HG02798 (cell line): Measurements from ENCODE around the gene PRRT4.

Source experiments
- ATAC-seq: cut with Tn5 transposase; IDR thresholded peaks from one replicate; pipeline ENCODE4 v1.9.1; 2021; ENCODE audit warnings: mild to moderate bottlenecking; ENCODE audit not compliant: unreplicated experiment, poor library complexity

The PRRT4 gene

GRCh38 chr7:128303643-128304042, 57.8 kb downstream of the PRRT4 start:
- no peak for ATAC-seq

GRCh38 chr7:128303133-128303532, 58.4 kb downstream of the PRRT4 start:
- no peak for ATAC-seq

GRCh38 chr7:128302139-128302538, 59.4 kb downstream of the PRRT4 start:
- no peak for ATAC-seq
